Stimulated activated CD8-positive, alpha-beta memory T cell treated with anti-CD3 and anti-CD28 coated beads, Interleukin-4, amount 100 ng/mL, for 48 hours (primary cell): ENCODE measurements around the gene RSF1.

Experiments
- DNase-seq: peaks from one replicate; pipeline ENCODE4 v3.0.0-alpha.2; 2020

RSF1 gene

DNA sequence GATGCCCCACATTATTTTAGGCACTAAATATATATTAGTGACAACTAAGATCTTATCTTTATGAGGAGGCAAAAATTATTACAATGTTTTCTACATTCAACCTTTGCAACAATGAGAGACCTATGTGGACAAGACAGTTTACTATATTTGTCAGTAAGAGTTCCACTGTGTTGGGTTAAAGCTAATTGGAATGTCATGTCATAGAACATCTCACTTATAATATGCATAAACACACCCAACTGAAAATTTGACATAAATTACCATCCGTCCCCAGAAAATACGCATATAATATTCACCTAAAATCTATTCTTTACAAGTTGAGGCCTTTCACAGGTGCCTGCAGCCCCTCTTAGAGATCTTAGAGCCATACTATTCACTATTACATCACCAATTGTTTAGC lies 84.0 kb downstream of the RSF1 start:
- DNase-seq, result no peak

- no peak for DNase-seq
These were observed 85.6 kb downstream of the RSF1 start for GRCh38 chr11:77734890-77735289.

DNA sequence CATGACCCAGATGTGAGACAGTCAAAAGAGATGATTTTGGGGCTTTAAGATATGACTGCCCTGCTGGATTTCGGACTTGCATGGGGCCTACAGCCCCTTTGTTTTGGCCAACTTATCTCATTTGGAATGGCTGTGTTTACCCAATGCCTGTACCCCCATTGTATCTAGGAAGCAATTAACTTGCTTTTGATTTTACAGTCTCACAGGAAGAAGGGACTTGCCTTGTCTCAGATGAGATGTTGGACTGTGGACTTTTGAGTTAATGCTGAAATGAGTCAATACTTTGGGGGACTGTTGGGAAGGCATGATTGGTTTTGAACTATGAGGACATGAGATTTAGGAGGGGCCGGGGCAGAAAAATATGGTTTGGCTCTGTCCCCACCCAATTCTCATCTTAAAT lies 88.4 kb downstream of the RSF1 start:
- DNase-seq, result no peak

DNA sequence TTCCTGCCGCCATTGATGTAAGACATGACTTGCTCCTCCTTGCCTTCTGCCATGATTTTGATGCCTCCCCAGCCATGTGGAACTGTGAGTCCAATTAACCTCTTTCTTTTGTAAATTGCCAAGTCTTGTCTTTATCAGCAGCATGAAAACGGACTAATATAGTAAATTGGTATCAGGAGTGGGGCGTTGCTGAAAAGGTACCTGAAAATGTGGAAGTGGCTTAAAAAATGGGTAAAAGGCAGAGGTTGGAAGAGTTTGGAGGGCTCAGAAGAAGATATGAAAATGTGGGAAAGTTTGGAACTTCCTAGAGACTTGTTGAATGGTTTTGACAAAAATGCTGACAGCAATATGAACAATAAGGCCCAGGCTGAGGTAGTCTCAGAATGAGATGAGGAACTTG lies 89.7 kb downstream of the RSF1 start:
- no peak for DNase-seq

DNA sequence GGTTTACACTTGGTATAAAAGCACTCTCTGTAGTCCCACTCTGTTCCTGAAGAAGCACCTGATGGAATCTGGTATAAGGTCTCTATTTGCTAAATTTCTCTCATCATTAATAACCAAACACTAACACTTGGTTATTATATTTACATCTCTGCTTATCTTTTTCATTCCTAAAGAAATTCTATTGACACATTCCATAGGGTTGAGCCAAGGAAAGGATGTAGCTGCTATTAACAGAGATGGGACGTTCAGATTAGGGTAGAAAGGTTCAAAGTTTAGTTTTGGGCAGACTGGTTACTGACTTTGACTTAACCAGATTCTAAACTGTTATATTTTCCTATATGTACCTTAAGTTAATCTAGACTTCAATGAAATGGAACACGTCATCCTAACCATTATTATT lies 91.5 kb downstream of the RSF1 start:
- no peak for DNase-seq

GRCh38 chr11:77728203-77728786 lies 92.2 kb downstream of the RSF1 start:
- DNase-seq, result no peak

GRCh38 chr11:77726524-77726923 lies 94.0 kb downstream of the RSF1 start:
- DNase-seq, result no peak

- DNase-seq, result no peak
These were observed 95.1 kb downstream of the RSF1 start for GRCh38 chr11:77725433-77725832.

- no peak for DNase-seq
These were observed 95.9 kb downstream of the RSF1 start for GRCh38 chr11:77724636-77725035.

- DNase-seq, result no peak
These were observed 97.5 kb downstream of the RSF1 start for GRCh38 chr11:77723024-77723423.

DNA sequence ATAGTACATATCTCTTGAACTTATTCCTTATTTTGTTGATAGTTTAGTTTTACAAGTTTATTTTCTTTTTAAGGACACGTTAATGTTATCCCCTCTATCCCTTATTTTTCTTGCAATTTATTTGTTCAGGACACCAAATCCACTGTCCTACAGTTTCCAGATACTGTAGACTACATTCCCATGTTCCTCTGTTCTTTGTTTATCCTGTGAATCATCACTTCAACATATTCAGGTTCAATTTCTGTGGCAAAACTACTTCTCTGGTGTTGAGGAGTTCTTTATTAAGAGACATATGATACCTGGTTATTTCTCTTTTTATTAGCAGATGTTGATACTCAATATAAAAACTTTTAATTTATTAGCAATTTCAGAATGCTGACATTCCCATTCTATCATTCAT lies 110.2 kb downstream of the RSF1 start:
- DNase-seq, result no peak

DNA sequence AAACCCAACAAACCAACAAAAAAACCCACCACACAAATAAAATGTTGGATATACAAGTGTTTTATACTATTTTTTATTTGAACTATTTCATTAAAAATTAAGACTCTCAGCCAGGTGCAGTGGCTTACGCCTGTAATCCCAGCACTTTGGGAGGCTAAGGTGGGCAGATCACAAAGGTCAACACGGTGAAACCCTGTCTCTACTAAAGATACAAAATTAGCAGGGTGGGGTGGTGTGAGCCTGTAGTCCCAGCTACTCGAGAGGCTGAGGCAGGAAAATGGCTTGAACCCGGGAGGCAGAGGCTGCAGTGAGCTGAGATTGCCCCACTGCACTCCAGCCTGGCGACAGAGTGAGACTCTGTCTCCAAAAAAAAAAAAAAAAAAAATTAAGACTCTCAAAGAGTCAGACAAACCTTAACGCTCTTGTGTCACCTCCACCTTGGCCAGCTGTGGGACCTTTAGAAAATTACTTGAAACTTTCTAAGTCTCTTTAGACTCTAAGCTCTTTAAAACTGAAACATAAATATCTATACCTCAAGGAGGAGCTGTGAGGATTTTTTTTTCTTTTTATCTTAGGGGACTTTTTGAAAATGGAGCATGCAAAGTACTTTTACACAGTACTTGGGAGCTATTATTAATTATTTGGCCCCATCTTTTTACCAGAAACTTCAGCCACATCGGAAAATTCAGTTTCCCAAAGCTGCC lies 114.5 kb downstream of the RSF1 start:
- no peak for DNase-seq

GRCh38 chr11:77705195-77705875 lies 115.2 kb downstream of the RSF1 start:
- DNase-seq, result peak; percentile 42

GRCh38 chr11:77704029-77704428 lies 116.5 kb downstream of the RSF1 start:
- DNase-seq, result no peak

DNA sequence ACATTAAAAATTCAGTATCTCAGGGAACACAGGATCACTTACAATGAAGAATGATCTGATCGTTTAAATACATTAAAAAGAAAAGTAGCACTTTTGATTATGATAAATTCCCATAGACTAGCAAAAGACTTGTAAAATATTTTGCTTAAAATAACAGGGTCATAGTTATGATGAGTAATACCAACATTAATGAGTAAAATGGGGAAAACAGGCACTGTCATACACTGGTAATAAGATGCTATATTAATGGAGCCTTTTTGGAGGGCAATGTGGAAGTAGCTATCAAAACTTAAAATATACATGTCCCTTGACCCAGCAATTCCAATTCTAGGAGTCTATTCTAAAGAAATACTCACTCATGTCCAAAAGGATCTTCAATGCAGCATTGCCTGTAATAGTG lies 121.1 kb downstream of the RSF1 start:
- DNase-seq, result no peak

GRCh38 chr11:77698896-77699295 lies 121.6 kb downstream of the RSF1 start:
- DNase-seq, result no peak

DNA sequence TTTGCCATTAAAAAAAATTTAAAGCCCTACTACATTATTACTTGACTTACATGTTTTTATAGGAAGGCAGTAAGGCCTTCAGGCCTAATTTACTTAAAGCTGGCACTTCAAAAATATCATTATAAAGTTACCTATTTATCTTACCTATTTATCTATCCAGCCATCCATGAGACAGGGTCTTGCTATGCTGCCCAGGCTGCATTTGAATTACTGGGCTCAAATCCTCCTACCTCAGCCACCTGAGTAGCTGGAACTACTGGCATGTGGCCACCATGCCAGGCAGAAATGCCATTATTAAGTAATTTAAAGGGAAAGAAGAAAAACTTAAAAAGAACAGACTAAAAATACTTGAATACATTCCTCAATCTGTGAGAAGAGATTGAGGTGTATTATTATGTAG lies 122.7 kb downstream of the RSF1 start:
- no peak for DNase-seq

DNA sequence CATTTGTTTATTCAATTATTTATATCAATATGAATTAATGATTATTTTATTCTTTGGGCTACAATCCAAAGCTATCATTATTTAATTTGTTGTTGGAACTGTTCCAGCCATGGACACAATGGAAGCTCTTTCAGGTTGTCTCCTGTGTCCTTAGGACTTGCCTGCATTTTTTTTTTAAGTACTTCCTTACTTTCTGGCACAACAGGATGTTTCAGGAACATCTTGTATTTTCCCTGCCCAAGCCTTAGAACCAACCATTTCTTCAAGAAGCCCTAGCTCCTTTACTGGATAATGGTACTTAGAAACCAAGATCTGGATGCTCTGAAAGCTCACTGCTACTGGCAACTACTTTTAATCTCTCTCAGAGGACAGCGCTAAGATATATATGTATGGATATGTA lies 125.1 kb downstream of the RSF1 start:
- DNase-seq, result no peak

- no peak for DNase-seq
These were observed 129.9 kb downstream of the RSF1 start for GRCh38 chr11:77690649-77691048.

DNA sequence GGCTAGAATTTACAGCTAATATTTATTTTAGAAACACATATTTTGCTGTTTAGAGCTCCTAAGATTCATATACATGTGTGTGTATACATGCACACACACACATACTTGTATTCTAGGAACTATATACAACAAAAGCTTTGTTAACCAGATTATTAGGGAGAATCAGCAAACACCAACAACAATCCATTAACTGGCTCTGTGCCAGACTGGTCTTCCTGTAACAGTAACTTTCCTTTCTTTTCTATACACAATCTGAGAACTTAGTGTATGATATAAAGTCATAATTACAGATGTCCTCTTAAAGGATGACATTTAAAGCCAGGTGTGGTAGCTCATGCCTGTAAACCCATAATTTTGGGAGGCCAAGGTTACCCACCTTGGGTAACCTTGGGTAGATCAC lies 133.4 kb downstream of the RSF1 start:
- DNase-seq, result no peak

- no peak for DNase-seq
These were observed 143.4 kb downstream of the RSF1 start for GRCh38 chr11:77677138-77677537.

DNA sequence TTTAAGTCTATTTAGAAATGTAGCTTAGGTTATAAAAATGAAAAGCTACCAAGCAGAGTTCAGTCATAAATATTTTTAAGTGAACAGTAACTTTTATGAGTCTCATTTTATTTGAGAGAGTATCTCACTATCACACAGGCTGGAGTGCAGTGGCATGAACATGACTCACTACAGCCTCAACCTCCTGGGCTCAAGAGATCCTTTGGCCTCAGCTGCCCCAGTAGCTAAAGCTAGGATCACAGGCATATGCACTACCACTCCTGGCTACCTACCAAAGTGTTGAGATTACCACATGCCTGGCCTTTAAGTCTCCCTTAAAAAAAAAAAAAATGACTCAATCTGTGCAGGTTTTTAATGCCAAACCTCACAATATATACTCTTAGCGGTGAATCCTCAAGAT lies 148.3 kb downstream of the RSF1 start:
- no peak for DNase-seq

- DNase-seq, result no peak
These were observed 150.5 kb downstream of the RSF1 start for GRCh38 chr11:77669848-77670511.

GRCh38 chr11:77668760-77669159 lies 151.8 kb downstream of the RSF1 start:
- no peak for DNase-seq
